ENCODE measurements around the gene SLC35D1.

Gene SLC35D1

DNA sequence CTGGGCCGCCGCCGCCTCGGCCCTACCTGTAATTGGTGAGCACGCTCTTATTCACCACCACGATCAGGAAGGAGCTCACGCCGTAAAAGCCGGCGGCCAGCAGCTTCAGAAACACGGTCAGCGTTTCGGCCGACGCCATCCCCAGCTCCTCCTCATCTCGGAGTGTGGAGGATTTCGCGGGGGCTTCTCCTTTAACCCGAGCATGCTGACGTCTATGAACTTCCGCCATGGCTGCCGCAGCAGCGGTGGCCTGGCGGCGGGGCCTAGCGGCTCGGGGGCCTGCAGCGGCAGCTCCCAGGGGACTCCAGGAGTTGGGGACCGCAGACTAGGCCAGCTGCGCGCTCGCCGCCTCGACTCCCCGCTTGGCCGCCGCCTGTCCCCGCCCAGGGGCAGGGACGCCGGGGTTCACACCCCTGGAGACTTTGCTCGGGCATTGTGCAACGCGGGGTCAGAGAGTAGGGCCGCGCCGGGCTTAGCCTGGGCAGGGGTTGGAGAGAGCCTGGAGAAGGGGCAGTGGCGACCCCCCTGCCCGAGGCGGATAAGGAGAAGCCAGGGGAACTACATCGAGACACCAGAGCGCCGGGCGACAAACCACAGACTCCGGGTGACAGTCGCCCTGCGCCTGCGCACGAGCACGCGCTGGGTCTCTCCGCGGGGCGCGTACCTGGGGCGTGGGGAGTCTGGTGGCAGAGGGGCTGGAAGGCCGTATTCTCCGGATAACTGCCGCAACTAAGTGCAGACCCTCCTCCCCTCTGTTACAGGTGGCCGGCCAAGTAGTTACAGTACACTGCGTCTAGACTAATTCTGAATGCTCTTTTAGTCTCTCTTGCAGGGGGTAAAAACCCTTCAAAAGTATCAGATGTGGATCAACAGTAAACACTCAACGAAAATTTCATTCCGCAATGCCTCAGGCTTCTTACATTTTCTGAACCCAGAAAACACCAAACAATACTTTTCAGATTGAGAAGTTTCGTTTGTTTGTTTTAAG, at the start of gene SLC35D1:
Gene SLC35D1, minus strand, starts transcription at position 364 of the 988 bp plus-strand sequence. Its CDS starts 135 bp downstream, at position 229.
- H3K27ac ChIP-seq: peak within 1 kb of the TSS; percentile 84
- TF ChIP-seq, protein P1, sequence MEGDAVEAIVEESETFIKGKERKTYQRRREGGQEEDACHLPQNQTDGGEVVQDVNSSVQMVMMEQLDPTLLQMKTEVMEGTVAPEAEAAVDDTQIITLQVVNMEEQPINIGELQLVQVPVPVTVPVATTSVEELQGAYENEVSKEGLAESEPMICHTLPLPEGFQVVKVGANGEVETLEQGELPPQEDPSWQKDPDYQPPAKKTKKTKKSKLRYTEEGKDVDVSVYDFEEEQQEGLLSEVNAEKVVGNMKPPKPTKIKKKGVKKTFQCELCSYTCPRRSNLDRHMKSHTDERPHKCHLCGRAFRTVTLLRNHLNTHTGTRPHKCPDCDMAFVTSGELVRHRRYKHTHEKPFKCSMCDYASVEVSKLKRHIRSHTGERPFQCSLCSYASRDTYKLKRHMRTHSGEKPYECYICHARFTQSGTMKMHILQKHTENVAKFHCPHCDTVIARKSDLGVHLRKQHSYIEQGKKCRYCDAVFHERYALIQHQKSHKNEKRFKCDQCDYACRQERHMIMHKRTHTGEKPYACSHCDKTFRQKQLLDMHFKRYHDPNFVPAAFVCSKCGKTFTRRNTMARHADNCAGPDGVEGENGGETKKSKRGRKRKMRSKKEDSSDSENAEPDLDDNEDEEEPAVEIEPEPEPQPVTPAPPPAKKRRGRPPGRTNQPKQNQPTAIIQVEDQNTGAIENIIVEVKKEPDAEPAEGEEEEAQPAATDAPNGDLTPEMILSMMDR (IDR thresholded peaks at IDR 0.05): no peak
- TF ChIP-seq ZFX (IDR thresholded peaks at IDR 0.05; ENCODE audit: borderline replicate concordance): no peak

DNA sequence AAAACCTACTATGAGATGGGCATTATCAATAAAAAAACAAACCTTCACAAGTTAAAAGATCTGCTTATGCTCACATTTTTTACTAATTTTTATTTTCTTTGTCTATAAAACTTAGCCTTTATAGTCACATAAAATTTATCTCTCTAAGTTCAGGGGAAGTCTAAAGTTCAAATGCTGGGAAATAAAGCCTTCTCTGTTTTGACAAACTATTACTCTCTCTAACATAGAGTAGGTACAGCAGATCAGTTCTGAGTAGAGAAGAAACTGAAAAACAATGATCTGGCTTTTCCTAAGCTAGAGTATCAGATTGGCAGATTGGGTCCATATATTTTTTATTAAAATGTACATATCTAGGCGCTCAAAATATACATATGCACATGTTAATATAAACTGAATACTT, 49.6 kb upstream of the SLC35D1 start:
- H3K27ac ChIP-seq: no peak overlapping the region
- TF ChIP-seq ZFX (IDR thresholded peaks at IDR 0.05; ENCODE audit: borderline replicate concordance): no peak
- TF ChIP-seq, protein P1 (IDR thresholded peaks at IDR 0.05): no peak

DNA sequence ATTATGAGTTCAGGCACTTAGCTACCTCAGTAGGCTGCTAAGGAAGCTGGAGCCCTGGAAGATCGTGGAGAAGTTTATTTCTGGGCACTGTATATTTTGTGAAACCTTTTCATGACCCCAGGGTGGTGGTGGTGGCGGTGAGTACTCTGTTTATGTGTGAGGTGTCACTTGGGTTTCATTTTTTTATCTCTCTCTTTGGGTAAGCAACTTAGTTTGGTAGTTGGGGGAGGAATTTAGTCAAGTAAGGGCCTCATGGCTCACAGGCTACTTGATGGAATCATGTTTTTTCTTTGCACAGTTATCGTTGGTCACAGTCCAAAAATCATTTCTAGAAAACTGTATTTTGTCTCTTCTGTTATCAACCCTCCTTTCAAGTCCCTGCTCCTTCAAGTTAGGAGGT, 46.9 kb upstream of the SLC35D1 start:
- no peak for TF ChIP-seq ZFX (IDR thresholded peaks at IDR 0.05; ENCODE audit: borderline replicate concordance)
- TF ChIP-seq, protein P1 (IDR thresholded peaks at IDR 0.05): no peak
- H3K27ac ChIP-seq: no peak overlapping the region

DNA sequence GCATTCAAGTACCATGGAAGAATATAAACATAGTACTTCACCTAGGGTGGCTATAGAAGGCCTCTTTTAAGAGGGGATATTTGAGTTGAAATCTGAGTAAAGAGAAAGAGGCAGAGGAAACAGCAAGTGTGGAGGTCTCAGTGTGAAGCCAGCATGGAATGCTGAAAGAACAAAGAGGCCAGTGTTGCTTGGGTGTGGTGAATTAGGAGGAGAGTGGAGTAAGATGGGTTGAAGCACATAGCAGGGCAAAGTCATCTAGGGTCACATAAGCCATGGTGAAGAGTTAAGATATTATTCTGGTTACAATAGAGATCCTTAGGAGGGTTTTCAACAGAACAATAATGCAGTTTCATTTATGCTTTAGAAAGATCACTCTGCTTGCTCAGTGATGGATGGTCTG, 43.4 kb upstream of the SLC35D1 start:
- TF ChIP-seq ZFX (IDR thresholded peaks at IDR 0.05; ENCODE audit: borderline replicate concordance): no peak
- TF ChIP-seq, protein P1 (IDR thresholded peaks at IDR 0.05): no peak
- no peak overlapping the region for H3K27ac ChIP-seq

DNA sequence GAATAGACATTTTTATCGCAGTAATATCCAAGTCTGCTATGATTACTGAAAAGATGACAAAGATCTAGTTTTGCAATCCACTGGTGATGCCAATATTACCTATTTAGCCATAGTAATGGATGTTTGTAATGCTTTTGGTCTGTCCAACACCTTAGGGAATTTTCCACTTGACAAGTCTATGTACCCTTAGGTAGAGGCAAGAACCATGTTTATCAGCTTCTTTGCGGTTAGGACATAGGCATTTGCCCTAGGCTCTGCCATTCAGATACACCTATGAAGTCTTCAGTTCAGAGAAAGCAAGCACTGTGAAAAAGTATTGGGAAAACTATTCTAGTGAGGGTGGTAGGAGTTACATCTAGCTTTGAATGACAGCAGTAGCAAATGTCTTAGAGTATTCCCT, 40.2 kb upstream of the SLC35D1 start:
- no peak overlapping the region for H3K27ac ChIP-seq
- TF ChIP-seq, protein P1 (IDR thresholded peaks at IDR 0.05): no peak
- no peak for TF ChIP-seq ZFX (IDR thresholded peaks at IDR 0.05; ENCODE audit: borderline replicate concordance)

DNA sequence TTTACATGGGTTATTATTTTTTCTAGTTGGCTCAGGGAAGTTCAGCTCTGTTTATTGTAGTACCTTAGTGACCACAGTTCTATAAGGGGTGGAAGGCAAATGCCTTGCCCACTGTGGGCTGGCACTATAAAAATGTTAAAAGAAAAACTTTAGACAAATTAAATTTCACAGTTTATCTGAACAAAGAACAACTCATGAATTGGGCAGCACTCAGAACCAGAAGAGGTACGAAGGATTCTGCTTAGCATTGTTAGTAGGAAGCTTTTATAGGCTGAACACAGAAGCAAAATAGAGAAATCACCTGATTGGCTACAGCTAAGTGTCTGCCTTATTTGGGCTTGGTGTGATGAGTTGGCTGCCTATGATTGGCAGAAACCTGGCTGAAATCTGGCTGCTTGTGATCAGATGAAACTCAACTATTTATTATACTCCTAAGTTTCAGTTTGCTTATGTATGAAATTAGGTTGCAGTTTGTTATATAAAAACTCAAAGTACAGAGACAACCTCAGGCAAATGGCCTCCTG, 35.8 kb upstream of the SLC35D1 start:
- no peak for TF ChIP-seq ZFX (IDR thresholded peaks at IDR 0.05; ENCODE audit: borderline replicate concordance)
- TF ChIP-seq, protein P1 (IDR thresholded peaks at IDR 0.05): no peak
- H3K27ac ChIP-seq: no peak overlapping the region

DNA sequence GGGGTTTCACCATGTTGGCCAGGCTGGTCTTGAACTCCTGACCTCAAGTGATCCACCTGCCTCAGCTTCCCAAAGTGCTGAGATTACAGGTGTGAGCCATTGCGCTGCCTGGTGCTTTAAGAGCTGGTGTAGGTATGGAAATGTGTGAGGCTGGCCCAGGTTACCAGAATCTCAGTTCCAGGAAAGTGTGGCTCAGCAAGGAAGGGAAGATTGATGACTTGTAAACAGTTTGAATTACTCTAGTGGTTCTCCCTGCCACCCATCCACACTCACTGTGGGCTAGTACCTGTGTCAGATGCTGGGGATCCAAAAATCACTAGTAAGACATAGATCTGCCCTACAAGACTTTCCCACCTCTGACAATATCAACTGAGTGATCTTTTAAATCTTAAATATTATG, 34.5 kb upstream of the SLC35D1 start:
- H3K27ac ChIP-seq: no peak overlapping the region
- TF ChIP-seq, protein P1 (IDR thresholded peaks at IDR 0.05): no peak
- no peak for TF ChIP-seq ZFX (IDR thresholded peaks at IDR 0.05; ENCODE audit: borderline replicate concordance)
